ENCODE data around the gene DNAJA4.
A peak's percentile ranks its signal among the peaks of the same experiment; 100 is the strongest.

DNAJA4 gene

DNA sequence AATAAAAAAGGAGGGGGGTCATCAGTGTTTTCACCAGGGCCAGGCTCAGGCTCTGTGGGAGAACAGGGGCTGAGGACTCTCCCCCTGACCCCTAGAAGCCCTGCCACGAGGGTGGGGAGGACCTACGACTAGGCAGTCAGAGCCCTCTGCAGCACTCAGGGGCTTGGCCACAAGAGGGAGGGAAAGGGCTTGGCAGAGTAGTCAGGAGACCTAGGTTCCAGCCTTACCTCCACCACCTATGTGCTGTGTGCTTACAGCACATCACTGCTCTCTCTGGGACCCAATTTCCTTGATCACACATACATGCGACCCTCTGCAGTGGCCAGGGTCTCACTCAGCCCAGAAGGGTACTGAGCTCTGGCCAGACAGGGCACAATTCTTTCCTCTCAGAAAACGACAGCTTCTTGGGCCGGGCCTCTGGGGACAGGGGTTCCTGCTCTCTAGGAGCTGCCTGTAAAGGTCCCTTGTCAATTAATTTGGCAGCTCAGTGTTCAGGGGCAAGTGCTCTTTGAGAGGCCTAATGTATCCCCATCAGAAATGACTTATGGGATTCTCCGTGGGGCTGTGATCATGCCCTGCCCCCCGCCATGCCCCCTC, 51.4 kb downstream of the DNAJA4 start:
- H3K9me3 ChIP-seq (ENCODE audit: control insufficient read depth, insufficient read depth, low read length): no peaks in the 10 kb centered on the region
- H3K79me2 ChIP-seq (ENCODE audit: control insufficient read depth, low read length): no peaks in the 10 kb centered on the region
- no peaks in the 10 kb centered on the region for H3F3A ChIP-seq (ENCODE audit: control insufficient read depth, insufficient read depth)
- H3K9me2 ChIP-seq (replicated peaks; ENCODE audit: control insufficient read depth, low read length): no peaks in the 10 kb centered on the region
- no peak overlapping the region for H3K27ac ChIP-seq (ENCODE audit: low read depth, low read length)
- H3K4me2 ChIP-seq (ENCODE audit: low read length): no peak overlapping the region
- TF ChIP-seq EZH2phosphoT487 (IDR thresholded peaks at IDR 0.05; ENCODE audit: borderline replicate concordance, low read length): no peak
- TF ChIP-seq, protein P1, sequence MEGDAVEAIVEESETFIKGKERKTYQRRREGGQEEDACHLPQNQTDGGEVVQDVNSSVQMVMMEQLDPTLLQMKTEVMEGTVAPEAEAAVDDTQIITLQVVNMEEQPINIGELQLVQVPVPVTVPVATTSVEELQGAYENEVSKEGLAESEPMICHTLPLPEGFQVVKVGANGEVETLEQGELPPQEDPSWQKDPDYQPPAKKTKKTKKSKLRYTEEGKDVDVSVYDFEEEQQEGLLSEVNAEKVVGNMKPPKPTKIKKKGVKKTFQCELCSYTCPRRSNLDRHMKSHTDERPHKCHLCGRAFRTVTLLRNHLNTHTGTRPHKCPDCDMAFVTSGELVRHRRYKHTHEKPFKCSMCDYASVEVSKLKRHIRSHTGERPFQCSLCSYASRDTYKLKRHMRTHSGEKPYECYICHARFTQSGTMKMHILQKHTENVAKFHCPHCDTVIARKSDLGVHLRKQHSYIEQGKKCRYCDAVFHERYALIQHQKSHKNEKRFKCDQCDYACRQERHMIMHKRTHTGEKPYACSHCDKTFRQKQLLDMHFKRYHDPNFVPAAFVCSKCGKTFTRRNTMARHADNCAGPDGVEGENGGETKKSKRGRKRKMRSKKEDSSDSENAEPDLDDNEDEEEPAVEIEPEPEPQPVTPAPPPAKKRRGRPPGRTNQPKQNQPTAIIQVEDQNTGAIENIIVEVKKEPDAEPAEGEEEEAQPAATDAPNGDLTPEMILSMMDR (IDR thresholded peaks at IDR 0.05; ENCODE audit: low read depth, low read length, poor library complexity, severe bottlenecking): peak; percentile 12
- no peaks in the 10 kb centered on the region for H4K20me1 ChIP-seq (ENCODE audit: control insufficient read depth, insufficient read depth, low read depth, low read length)
- H3K4me1 ChIP-seq (ENCODE audit: control insufficient read depth, low read length): no peaks in the 10 kb centered on the region
- no peaks in the 10 kb centered on the region for H3K27me3 ChIP-seq (ENCODE audit: control insufficient read depth, low read length)
- H3K4me3 ChIP-seq (ENCODE audit: low read length): no peak overlapping the region
- H3K36me3 ChIP-seq (ENCODE audit: control insufficient read depth, low read length): no peaks in the 10 kb centered on the region

DNA sequence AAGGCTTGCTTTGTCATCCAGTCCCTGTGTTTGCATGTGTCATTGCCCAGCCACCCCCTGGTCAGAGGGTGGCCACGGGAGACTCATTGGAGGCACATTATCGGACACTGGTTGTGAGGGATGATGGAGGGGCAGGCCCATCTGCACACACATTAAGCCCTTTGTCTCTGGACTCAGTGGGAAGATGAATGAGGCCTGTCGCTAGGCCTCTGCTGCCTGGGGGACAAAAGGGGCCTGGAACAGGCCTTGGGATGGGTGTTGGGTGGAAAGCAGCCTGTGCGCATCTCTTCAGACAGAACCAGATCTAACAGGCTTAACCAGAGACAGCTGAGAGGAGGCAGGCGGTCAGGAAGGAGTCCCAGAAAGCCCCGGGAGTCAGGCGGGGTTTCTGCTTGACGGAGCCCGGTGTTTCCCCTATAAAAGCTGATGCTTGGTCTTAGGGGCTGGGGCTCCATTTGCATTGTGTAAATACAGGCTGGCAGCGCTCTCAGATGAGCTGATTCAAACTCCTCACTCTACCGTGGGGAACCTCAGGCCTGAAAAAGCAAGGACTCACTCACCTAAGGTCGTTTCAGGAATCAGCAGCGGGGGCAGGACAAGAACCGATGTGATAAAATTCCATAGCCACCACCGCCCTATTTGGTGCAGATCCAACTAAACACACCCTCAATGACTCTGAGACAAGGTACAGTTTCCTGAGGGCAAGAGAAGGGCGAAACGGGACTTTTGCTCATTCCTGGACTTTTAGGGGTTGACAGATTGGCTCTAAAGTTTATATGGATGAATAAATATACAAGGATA, 52.1 kb downstream of the DNAJA4 start:
- Histone ChIP-seq H3F3A (ENCODE audit: control insufficient read depth, insufficient read depth) (no peaks in the 10 kb centered on the region), H3K79me2 (ENCODE audit: control insufficient read depth, low read length) (no peaks in the 10 kb centered on the region), H3K4me2 (ENCODE audit: low read length) (no peak overlapping the region), H3K27me3 (ENCODE audit: control insufficient read depth, low read length) (no peaks in the 10 kb centered on the region), H3K36me3 (ENCODE audit: control insufficient read depth, low read length) (no peaks in the 10 kb centered on the region), H3K4me3 (ENCODE audit: low read length) (no peak overlapping the region), H3K27ac (ENCODE audit: low read depth, low read length) (no peak overlapping the region), H4K20me1 (ENCODE audit: control insufficient read depth, insufficient read depth, low read depth, low read length) (no peaks in the 10 kb centered on the region), H3K4me1 (ENCODE audit: control insufficient read depth, low read length) (no peaks in the 10 kb centered on the region), H3K9me2 (replicated peaks; ENCODE audit: control insufficient read depth, low read length) (no peaks in the 10 kb centered on the region), H3K9me3 (ENCODE audit: control insufficient read depth, insufficient read depth, low read length) (no peaks in the 10 kb centered on the region)
- TF ChIP-seq, protein P1 (IDR thresholded peaks at IDR 0.05; ENCODE audit: low read depth, low read length, poor library complexity, severe bottlenecking): no peak
- TF ChIP-seq EZH2phosphoT487 (IDR thresholded peaks at IDR 0.05; ENCODE audit: borderline replicate concordance, low read length): no peak

DNA sequence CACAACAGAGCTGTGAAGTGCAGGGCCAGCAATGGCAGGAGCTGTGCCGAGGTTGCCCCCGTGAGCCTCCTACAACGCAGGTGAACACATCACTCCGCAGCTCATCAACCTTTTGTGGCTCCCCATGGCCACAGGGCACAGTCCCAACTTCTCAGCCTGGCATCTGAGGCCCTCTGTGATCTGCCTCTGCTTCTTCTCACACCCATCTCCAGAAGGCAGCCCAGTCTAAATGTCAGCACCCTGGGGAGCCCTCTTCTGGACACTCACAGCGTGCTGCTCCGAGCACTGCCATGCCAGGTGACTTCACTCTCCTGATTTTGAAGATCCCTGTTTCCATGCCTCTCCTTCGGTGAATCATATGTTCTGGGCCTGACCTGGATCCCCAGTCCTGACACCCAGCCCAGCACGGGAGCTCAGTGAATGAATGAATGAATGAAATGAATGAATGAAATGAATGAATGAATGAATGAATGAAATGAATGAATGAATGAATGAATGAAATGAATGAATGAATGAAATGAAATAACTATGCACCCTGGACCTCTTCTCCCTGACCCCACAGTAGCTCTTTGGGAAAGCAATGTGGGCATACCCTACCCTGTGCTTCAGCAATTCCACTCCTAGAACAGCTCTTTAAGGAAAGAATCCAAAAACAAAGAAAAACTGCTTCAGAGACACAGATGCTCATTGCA, 52.9 kb downstream of the DNAJA4 start:
- no peaks in the 10 kb centered on the region for H3K27me3 ChIP-seq (ENCODE audit: control insufficient read depth, low read length)
- H3K4me3 ChIP-seq (ENCODE audit: low read length): no peak overlapping the region
- H3F3A ChIP-seq (ENCODE audit: control insufficient read depth, insufficient read depth): no peaks in the 10 kb centered on the region
- no peaks in the 10 kb centered on the region for H3K36me3 ChIP-seq (ENCODE audit: control insufficient read depth, low read length)
- no peaks in the 10 kb centered on the region for H3K9me2 ChIP-seq (replicated peaks; ENCODE audit: control insufficient read depth, low read length)
- TF ChIP-seq, protein P1 (IDR thresholded peaks at IDR 0.05; ENCODE audit: low read depth, low read length, poor library complexity, severe bottlenecking): no peak
- no peaks in the 10 kb centered on the region for H3K4me1 ChIP-seq (ENCODE audit: control insufficient read depth, low read length)
- no peak overlapping the region for H3K4me2 ChIP-seq (ENCODE audit: low read length)
- H3K79me2 ChIP-seq (ENCODE audit: control insufficient read depth, low read length): no peaks in the 10 kb centered on the region
- H3K27ac ChIP-seq (ENCODE audit: low read depth, low read length): no peak overlapping the region
- H3K9me3 ChIP-seq (ENCODE audit: control insufficient read depth, insufficient read depth, low read length): no peaks in the 10 kb centered on the region
- no peaks in the 10 kb centered on the region for H4K20me1 ChIP-seq (ENCODE audit: control insufficient read depth, insufficient read depth, low read depth, low read length)
